Measurements from ENCODE around the gene HIVEP3. TPM values are rescaled to one million over a fixed set of nuclear protein-coding genes. Genes with fewer than 3 reads are reported as not detected.

The HIVEP3 gene
- total RNA-seq, 1 donor from 2014 or later, result 2.9 TPM

GRCh38 chr1:41629141-41629540 lies 289.6 kb downstream of the HIVEP3 start:
- Histone ChIP-seq H3K4me1 (peaks cover 9% of the 10 kb centered on the region), H3K27me3 (no peaks in the 10 kb centered on the region), H3K4me3 (no peak overlapping the region), H3K27ac (no peak overlapping the region), H3K9me3 (no peaks in the 10 kb centered on the region), H3K36me3 (no peaks in the 10 kb centered on the region)
- DNase-seq (ENCODE audit: extremely low spot score in 2 of 2), result no peak
- intact Hi-C loops (cut with DNase I), result no loop called here
- TF ChIP-seq POLR2AphosphoS5 (IDR thresholded peaks at IDR 0.05; ENCODE audit: insufficient read depth in 1 of 2, low read depth in 1 of 2) (no peak), CTCF (IDR thresholded peaks at IDR 0.05) (no peak), POLR2A (IDR thresholded peaks at IDR 0.05) (no peak)

GRCh38 chr1:41627491-41628280 lies 291.0 kb downstream of the HIVEP3 start:
- H3K4me3 ChIP-seq, result no peak overlapping the region
- H3K36me3 ChIP-seq, result no peaks in the 10 kb centered on the region
- TF ChIP-seq CTCF (IDR thresholded peaks at IDR 0.05), result no peak
- TF ChIP-seq POLR2A (IDR thresholded peaks at IDR 0.05), result no peak
- no peak for TF ChIP-seq POLR2AphosphoS5 (IDR thresholded peaks at IDR 0.05; ENCODE audit: insufficient read depth in 1 of 2, low read depth in 1 of 2)
- no peaks in the 10 kb centered on the region for H3K27me3 ChIP-seq
- H3K27ac ChIP-seq, result no peak overlapping the region
- intact Hi-C loops (cut with DNase I), result no loop called here
- no peaks in the 10 kb centered on the region for H3K9me3 ChIP-seq
- DNase-seq (ENCODE audit: extremely low spot score in 2 of 2), result no peak
- H3K4me1 ChIP-seq, result peaks cover 18% of the 10 kb centered on the region

- Histone ChIP-seq H3K4me1 (peaks cover 27% of the 10 kb centered on the region), H3K9me3 (no peaks in the 10 kb centered on the region), H3K4me3 (no peak overlapping the region), H3K27me3 (no peaks in the 10 kb centered on the region), H3K36me3 (no peaks in the 10 kb centered on the region), H3K27ac (no peak overlapping the region)
- peak in 1 of 2 donors; percentile 94 for DNase-seq (ENCODE audit: extremely low spot score in 2 of 2)
- intact Hi-C loops (cut with DNase I), result no loop called here
- no peak for TF ChIP-seq CTCF (IDR thresholded peaks at IDR 0.05)
- TF ChIP-seq POLR2A (IDR thresholded peaks at IDR 0.05), result no peak
- TF ChIP-seq POLR2AphosphoS5 (IDR thresholded peaks at IDR 0.05; ENCODE audit: insufficient read depth in 1 of 2, low read depth in 1 of 2), result no peak
Observed at GRCh38 chr1:41626616-41627375, 291.9 kb downstream of the HIVEP3 start.

- Histone ChIP-seq H3K4me3 (no peak overlapping the region), H3K36me3 (no peaks in the 10 kb centered on the region), H3K4me1 (peaks cover 33% of the 10 kb centered on the region), H3K9me3 (no peaks in the 10 kb centered on the region), H3K27ac (no peak overlapping the region), H3K27me3 (no peaks in the 10 kb centered on the region)
- intact Hi-C loops (cut with DNase I), result no loop called here
- TF ChIP-seq POLR2A (IDR thresholded peaks at IDR 0.05) (no peak), CTCF (IDR thresholded peaks at IDR 0.05) (no peak), POLR2AphosphoS5 (IDR thresholded peaks at IDR 0.05; ENCODE audit: insufficient read depth in 1 of 2, low read depth in 1 of 2) (no peak)
- peak in 1 of 2 donors; percentile 93 for DNase-seq (ENCODE audit: extremely low spot score in 2 of 2)
Observed at GRCh38 chr1:41626146-41626545, 292.6 kb downstream of the HIVEP3 start.
